ENCODE data around the gene ANG. TPM values are rescaled to one million over a fixed set of nuclear protein-coding genes. Genes with fewer than 3 reads are reported as not detected.
A peak's percentile ranks its signal among the peaks of the same experiment; 100 is the strongest.
"Not testable (repeated sequence)": the region's sequence is repeated elsewhere in the genome, so short reads cannot be mapped to it uniquely, and the experiment has no call there.

ANG gene
- total RNA-seq, 1 experiment from 2014 or later, result 3.4 TPM

DNA sequence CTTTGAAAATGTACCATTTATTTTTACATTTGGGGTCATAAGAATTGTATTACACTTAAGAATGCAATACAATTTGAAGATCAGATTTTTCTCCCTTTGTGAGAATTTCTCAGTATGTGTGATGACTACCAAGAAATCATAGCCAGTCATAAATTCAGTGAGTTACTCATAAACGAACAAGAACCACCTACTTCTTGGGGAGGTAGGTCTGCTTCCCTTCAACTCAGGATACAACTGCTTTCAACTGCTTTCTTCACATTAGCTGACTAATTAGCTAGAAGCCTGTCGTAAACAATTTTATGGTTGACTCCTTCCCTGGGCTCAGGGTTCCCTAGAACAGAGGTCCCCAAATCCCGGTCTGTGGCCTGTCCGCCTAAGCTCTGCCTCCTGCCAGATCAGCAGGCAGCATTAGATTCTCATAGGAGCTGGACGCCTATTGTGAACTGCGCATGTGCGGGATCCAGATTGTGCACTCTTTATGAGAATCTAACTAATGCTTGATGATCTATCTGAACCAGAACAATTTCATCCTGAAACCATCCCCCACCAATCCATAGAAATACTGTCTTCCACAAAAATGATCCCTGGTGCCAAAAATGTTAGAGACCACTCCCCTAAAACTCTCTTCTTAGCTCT lies 3.7 kb downstream of the ANG start:
- in situ Hi-C loops (cut with HindIII; ENCODE audit: low sequenced_read_pairs), result no loop called here
- no peak for DNase-seq (ENCODE audit: low spot score)

DNA sequence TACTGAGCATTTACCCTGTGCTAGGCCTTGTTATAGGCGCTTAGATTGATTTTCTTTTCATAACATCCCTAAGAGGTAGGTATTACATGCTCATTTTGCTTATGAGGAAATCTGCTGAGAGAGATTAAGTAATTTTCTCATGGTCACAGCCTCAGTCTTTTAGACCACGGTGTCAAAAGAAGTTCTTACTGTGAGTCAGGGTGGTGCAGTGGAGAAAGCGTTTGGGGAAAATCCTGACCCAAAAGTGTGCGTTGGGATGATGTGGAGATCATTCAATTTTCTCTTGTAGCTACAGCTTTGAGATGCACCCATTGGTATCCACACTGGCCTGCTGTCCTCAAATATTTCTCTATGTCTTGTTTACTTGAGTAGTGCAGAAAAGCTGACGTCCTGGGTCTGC lies 8.2 kb downstream of the ANG start:
- in situ Hi-C loops (cut with HindIII; ENCODE audit: low sequenced_read_pairs), result no loop called here
- no peak for DNase-seq (ENCODE audit: low spot score)

DNA sequence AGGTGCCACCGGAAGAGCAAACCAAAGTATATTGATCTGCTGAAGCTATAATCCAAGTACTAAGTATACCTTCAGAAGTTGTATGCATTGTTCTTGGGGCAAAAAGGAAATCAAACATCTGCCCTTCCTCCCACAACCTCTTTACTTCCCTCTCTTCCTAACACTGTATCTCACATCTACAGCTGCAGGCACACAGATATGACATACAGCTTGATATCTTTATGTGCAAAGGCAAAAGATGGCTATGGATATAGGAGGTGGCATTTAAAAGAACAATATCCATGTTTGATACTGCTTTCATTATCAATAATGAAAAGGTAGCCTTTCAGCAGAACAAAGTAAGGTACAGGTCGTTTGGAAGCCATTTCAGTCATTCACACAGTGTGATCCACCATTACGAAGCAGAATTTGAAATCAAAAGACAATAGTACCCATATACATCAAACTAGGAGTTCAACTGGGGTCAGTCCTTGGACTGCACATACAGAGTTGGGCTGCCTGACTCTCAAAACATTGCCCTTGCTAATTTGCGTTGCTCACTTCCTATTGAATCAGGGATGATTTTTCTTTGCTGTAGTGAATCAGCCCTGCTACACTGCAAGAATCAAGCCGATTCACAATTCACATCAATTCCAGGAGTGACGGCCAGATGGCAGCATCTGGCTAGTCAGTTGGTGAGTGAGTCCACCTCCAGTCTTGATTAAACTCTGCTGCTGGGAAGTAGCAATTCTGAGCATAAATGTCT lies 8.9 kb downstream of the ANG start:
- in situ Hi-C loops (cut with HindIII; ENCODE audit: low sequenced_read_pairs), result no loop called here
- DNase-seq (ENCODE audit: low spot score), result peak; percentile 36

DNA sequence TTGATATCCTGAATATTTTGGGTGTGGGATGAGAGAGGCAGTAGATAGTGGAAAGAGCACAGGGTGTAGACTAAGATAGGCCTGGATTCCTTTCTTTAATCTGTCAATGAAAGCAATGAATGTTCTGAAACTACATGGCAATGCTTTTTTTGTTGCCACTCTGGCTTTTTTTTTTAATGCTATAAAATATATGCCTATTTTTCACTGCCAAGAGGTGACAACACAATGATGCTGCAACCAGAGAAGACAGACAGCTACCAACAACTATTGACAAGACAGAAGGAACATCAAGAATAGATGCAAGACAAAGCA lies 9.4 kb downstream of the ANG start:
- in situ Hi-C loops (cut with HindIII; ENCODE audit: low sequenced_read_pairs), result no loop called here
- no peak for DNase-seq (ENCODE audit: low spot score)

DNA sequence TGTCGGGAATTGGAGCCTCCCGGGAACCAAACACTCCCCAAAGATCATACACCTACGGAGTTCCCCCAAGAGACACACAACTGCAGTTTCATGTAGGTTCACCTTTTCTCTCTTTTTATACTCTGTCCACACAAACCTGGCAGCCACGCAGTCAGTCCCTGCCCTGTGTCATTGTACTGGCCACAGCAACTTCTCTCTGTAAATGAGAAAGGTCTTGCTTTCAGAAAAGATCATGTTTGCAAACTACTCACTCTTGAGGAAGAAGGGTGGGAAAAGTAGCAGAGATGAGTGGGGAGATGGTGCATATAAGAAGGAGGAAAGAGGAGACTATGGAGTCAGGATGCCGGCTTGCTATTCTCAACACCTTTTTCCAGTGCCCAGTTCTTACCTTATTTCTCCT lies 10.4 kb downstream of the ANG start:
- in situ Hi-C loops (cut with HindIII; ENCODE audit: low sequenced_read_pairs), result no loop called here
- no peak for DNase-seq (ENCODE audit: low spot score)

DNA sequence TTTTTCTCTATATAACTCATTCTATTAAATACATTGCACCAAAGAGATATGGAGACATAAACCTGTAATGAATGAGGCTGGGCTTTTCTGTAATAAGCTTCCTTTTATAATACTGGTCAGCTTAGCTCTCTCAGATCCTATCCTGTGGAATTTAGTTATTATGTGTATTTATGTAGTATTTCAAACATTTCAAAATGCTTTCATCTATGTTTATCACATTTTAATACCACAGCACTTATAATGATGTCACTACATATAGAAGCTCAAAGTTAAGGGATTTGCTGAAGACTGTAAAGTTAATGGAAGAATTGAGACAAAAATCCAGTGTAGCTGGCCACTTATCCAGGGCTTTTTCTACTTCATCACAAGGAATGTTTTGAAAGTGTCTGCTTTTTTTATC lies 11.4 kb downstream of the ANG start:
- no peak for DNase-seq (ENCODE audit: low spot score)
- in situ Hi-C loops (cut with HindIII; ENCODE audit: low sequenced_read_pairs), result no loop called here

DNA sequence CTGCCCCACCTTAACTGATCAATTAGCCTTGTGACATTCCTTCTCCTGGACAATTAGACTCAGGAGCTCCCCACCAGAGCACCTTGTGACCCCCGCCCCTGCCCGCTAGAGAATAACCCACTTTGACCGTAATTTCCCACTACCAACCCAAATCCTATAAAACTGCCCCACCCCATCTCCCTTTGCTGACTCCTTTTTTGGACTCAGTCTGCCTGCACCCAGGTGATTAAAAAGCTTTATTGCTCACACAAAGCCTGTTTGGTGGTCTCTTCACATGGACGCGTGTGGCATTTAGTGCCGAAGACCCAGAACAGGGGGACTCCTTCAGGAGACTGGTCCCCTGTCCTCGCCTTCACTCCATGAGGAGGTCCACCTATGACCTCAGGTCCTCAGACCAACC lies 12.4 kb downstream of the ANG start:
- DNase-seq (ENCODE audit: low spot score); in situ Hi-C loops (cut with HindIII; ENCODE audit: low sequenced_read_pairs): not testable (repeated sequence)

DNA sequence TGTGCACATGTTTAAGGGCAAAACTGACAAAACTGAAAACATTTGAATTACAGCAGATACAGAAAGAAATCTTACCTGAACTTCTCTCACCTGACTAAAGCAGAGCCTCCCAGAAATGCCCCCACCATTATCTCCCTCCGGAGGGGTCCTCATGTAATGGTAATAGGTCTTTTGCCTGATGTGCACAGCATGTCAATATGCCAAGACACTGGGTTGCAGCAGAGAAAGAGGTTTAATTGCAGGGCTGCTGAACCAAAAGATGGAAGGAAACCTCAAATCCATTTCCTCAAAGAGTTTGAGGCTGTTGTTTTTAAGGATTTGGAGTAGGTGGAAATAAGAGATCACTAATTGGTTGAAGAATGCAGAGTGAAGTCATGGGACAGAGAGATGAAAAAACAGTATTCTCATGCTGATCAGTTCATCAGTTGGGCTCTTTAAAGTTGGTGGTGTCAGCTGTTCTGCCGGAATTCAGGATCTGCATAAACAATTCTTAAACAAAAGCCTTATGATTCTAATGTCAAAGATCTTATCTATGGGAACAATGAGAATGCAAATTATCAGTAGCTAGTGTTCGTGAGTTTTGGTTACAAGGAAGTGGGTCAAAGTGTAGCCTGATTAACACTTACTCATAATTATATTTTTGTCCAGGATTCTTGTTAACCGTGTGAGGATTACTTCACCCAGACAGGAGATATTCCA lies 18.2 kb downstream of the ANG start:
- in situ Hi-C loops (cut with HindIII; ENCODE audit: low sequenced_read_pairs), result no loop called here
- DNase-seq (ENCODE audit: low spot score), result no peak

DNA sequence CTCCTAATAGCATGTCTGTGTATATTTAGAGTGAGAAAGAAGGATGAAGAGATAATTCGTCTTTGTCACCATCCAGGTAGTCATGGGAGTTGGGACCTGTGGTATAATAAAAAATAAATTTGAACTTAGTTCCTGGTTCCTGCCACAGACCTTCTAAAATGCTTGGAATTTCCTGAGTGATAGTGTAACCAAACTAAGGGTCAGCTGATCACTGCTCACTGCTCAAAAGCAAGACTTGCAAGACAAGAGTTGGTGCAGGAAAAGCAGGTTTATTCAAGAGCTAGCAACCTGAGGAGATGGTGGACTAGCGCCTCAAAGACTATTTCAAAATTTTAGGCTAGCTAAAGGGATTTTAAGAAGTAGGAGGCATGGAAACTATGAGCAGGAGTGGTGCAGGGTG lies 19.1 kb downstream of the ANG start:
- no peak for DNase-seq (ENCODE audit: low spot score)

DNA sequence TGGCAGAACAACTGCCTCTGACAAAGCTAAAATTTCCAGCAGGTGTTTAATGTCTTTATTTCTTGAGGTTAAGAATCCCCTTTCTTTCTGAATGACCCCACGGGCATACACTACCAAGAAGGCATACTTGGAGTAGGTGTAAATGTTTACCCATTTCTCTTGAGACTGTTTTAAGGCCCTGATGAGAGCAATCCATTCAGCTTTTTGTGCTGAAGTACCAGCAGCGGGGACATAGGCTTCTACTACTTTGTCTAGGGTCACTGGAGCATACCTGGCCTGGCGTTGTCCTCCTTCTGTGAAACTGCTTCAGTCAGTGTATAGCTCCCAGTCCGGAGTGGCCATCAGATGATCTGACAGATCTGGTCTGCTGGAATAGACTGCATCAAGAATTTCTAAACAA lies 22.7 kb downstream of the ANG start:
- no peak for DNase-seq (ENCODE audit: low spot score)
- in situ Hi-C loops (cut with HindIII; ENCODE audit: low sequenced_read_pairs), result no loop called here

More for the DNA sequence above, 19.1 kb downstream of the ANG start:
- in situ Hi-C loops (cut with HindIII; ENCODE audit: low sequenced_read_pairs), result no loop called here

DNA sequence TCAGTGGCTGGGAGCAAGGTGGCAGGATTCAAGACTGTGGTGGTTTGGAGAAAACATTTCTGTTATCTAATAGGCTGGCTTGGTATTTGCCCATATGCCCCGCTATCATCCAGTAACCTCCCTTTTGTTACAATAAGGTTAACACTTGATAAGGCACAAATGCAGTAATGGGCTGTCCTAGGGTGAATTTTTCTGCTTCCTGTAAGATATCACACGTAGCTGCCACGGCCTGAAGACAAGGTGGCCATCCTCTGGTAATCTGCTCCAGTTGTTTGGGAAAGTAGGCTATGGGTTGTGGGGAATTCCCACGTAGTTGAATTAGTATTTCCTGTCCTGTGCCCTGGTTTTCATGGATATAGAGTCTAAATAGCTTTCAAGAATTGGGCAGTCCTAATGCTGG lies 23.1 kb downstream of the ANG start:
- no peak for DNase-seq (ENCODE audit: low spot score)
- in situ Hi-C loops (cut with HindIII; ENCODE audit: low sequenced_read_pairs), result no loop called here

DNA sequence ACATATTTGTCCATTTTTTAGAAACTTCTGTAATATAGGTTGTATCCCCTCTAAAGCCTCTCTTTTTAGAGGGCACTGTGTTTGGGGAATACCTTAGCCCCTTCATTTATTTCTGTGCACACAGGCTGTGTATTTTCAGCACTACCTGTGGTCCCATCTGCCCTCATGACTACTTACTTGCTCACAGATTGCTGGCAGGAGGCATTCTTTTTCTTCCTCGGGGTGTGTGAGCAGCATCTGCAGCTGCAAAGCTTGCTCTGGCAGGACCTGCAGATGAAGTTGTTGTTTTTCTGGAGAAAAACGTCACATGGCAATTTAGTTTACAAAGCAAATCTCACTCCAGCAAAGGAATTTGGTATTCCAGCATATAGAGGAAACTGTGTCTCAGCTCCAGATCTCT lies 24.3 kb downstream of the ANG start:
- no peak for DNase-seq (ENCODE audit: low spot score)
- in situ Hi-C loops (cut with HindIII; ENCODE audit: low sequenced_read_pairs), result no loop called here

DNA sequence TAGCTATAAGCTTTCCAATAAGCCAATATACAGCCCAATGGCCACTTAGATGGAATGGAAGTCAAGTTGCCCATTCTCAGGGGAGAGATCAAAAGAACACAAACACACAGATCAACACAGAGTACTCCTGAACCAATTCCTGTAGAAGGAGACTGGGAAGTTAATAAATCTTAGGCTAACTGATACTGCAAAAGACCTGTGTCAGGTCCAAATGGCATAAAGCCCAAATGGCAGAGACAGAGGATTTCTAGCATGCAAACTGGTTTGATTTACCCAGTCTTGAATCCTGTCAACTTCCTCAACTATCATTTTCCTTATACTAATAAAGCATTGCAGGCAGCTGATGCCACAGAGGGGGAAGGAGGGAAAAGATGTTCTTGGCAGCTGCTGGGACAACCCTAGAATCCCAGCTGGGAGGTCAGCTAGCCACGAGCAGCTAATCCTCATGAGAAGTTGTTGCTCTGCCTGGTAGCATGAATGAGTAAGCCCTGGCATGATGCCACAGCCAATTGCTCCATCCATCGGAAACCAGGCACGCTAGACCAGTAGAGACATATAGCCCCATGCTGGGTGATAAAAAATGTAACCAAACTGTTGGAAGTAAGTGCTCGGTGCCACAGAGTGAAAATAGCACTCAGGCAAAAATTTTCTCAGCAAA lies 26.2 kb downstream of the ANG start:
- no peak for DNase-seq (ENCODE audit: low spot score)
- in situ Hi-C loops (cut with HindIII; ENCODE audit: low sequenced_read_pairs), result no loop called here

DNA sequence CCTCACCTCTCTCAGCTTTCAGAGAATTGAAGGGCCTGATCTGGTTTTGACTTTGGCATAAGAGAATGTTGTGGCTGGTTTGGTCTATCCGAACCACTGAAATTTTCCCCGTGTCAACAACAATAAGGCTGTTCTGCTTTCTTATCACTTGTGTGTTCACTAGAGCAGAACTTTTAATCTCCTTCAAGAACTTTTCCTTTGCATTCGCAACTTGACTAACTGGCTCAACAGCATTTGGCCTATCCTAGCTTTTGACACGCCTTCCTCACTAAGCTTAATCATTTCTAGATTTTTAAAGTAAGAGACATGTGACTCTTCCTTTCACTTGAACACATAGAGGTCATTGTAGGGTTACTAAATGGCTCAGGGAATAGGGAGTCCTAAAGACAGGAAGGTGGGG lies 31.2 kb downstream of the ANG start:
- DNase-seq (ENCODE audit: low spot score), result no peak
- in situ Hi-C loops (cut with HindIII; ENCODE audit: low sequenced_read_pairs), result no loop called here

DNA sequence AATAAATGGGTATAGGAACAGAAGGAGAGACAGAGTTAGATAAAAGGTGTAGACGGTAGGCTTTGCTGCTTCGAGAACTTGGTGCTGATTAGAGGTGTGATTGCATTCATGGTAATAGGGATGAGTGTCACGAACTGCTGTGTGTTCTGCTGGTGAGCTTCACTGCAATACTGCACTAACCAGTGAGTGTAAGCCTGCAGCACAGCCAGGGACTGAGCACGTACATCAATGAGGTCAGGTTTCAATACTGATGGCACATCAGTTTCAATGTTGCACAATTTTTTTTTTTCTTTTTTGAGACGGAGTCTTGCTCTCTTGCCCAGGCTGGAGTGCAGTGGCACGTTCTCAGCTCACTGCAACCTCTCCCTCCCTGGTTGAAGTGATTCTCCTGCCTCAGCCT lies 32.2 kb downstream of the ANG start:
- DNase-seq (ENCODE audit: low spot score), result no peak
- in situ Hi-C loops (cut with HindIII; ENCODE audit: low sequenced_read_pairs), result no loop called here

DNA sequence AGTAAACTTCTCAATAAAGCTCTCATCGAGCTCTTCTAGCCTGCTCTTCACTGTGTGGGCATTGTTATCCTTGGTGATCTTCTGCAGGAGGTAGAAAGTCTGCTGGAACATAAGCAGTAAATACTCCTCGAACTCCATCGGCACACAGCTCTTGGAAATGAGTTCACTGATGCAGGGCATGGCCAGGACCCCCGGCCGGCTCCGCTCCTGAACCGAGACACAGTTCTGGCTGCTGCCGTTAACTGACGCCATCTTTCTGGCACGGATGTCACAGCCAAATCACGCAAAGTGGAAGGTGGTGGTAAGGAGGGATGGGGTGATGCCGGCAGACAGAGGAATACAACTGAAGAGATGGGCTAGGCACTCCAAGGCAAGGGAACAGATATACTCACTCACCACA lies 33.5 kb downstream of the ANG start:
- no peak for DNase-seq (ENCODE audit: low spot score)
- in situ Hi-C loops (cut with HindIII; ENCODE audit: low sequenced_read_pairs), result no loop called here

DNA sequence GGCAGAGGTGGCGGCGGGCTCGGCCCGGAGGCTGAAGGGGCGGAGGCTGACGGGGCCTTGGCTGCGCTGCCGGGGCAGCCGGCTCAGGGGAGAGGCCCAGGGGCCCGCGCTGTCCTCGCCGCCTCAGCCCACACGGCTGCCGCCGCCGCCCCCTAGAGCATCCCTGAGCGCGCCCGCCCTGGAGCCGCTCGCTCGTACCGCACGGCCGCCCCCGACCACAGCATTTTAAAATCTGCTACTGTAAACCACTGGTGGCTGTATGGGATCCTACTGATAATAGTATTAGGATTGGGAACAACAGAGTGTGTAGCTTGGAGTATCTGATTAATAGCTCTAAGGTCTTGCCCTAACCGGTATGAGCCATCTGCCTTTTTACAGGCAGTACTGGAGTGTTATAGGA lies 34.9 kb downstream of the ANG start:
- no peak for DNase-seq (ENCODE audit: low spot score)
- in situ Hi-C loops (cut with HindIII; ENCODE audit: low sequenced_read_pairs), result no loop called here

DNA sequence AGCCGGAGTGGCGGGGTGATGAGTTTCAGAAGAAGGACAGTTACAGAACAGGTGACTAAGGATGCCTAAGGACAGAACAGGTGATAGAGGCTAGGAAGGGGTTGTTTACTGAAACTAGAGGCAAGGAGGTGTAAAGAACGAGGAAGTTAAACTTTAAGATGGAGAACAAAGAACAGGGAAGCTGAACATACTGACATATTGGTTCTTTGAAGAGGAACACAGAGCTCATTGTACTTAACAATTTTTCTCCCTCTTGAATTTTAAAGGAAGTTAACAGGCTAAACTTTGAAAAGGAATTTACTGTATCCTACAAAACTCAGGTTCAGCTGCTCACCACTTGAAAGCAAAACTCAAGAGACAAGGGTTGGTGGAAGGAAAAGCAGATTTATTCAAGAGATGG lies 37.6 kb downstream of the ANG start:
- DNase-seq (ENCODE audit: low spot score); in situ Hi-C loops (cut with HindIII; ENCODE audit: low sequenced_read_pairs): not testable (repeated sequence)

DNA sequence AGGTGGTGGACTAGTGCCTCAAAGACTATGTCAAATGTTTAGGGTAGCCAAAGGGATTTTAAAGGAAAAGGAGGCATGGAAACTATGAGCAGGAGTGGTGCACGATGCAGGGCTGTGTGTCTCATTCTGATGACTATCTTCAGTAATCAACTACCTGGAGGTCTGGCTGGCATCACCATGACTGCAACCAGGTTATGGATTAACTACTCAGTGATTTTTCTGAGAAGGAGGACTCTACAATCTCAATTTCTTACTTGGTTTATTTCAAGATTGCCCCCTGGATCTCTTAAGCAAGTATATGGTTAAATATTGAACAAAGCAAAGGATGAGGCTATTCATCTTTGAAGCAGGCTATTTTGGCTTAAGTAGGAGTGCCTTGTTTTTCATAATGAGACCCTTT lies 38.0 kb downstream of the ANG start:
- in situ Hi-C loops (cut with HindIII; ENCODE audit: low sequenced_read_pairs), result no loop called here

DNA sequence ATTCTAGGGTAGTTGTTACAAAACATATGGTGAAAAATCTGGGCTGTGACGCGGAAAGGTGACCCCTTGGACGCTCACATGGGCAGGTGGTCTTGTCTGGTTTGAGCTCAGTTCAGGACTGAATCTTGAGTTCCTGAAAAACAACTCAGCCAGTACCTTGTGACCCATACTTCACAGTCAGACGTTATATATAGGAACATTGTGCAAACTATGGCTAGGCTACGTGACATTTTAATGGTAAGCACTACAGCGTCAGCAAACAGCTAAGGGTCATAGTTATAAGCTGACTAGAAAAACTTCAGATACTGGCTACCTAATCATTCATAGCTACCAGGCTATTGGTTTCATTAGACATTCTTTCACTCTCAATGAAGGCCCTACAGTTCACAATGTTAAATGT lies 42.3 kb downstream of the ANG start:
- no peak for DNase-seq (ENCODE audit: low spot score)
- in situ Hi-C loops (cut with HindIII; ENCODE audit: low sequenced_read_pairs), result no loop called here

More for the DNA sequence above, 38.0 kb downstream of the ANG start:
- DNase-seq (ENCODE audit: low spot score), result no peak

All from G401 (cell line).